B cell (primary cell): Measurements from ENCODE around the gene TGM6. TPM values are rescaled to one million over a fixed set of nuclear protein-coding genes. Genes with fewer than 3 reads are reported as not detected.

ENCODE experiments used
- ATAC-seq: fragments of 200-7000 bp; cut with Tn5 transposase; one replicate; pipeline ENCODE4 v1.10.0; 2021; ENCODE audit warnings: low read depth, mild to moderate bottlenecking, moderate number of reproducible peaks, moderate library complexity
- CTCF ChIA-PET: fragments of 350-600 bp; sonication (Branson Sonifier 250); formaldehyde crosslinking; loops from one replicate; lab custom pipeline; 2021; ENCODE audit warnings: antibody characterized with exemption, inconsistent platforms; lab: Charles Lee
- POLR2A ChIA-PET: fragments of 350-600 bp; sonication (Branson Sonifier 250); formaldehyde crosslinking; loops from one replicate; lab custom pipeline; 2021; ENCODE audit warnings: antibody characterized with exemption; lab: Charles Lee
- DNase-seq: peaks from one replicate; pipeline ENCODE4 v3.0.0; 2013
- H2AFZ ChIP-seq: 2 replicates; pipeline ENCODE4 v1.6.1; 2012; ENCODE audit warnings: mild to moderate bottlenecking, low read depth, low read length; ENCODE audit not compliant: insufficient read depth, poor library complexity, severe bottlenecking
- H3K27ac ChIP-seq, 2 donors: 1 replicate in 1 of 2; 2 replicates in 1 of 2; pipeline ENCODE4 v1.5.1; 2012 to 2013; ENCODE audit warnings: low read length in 2 of 2, mild to moderate bottlenecking in 2 of 2, moderate library complexity in 1 of 2
- H3K27me3 ChIP-seq, 4 experiments: fragments of 200-600 bp in 1 of 4; sonication (generic) in 1 of 4; replicated peaks in 1 of 4; 1 replicate in 2 of 4; 2 replicates in 2 of 4; pipeline versions ENCODE4 v1.6.1 to v1.7.0; 2013 to 2016; ENCODE audit warnings: low read length in 3 of 4, mild to moderate bottlenecking in 2 of 4, mixed read lengths in 1 of 4, moderate library complexity in 1 of 4; ENCODE audit not compliant: insufficient read depth in 4 of 4, control insufficient read depth in 3 of 4; ENCODE audit errors: control extremely low read depth in 1 of 4
- H3K36me3 ChIP-seq, 2 experiments: replicated peaks in 1 of 2; 1 replicate in 1 of 2; 2 replicates in 1 of 2; pipeline versions ENCODE4 v1.6.1 to v1.7.1; 2013; ENCODE audit warnings: low read length in 1 of 2; ENCODE audit not compliant: insufficient read depth in 2 of 2, control insufficient read depth in 1 of 2; ENCODE audit errors: control extremely low read depth in 1 of 2, extremely low read depth in 1 of 2
- H3K4me1 ChIP-seq, 2 donors: fragments of 200-600 bp in 1 of 2; sonication (generic) in 1 of 2; 1 replicate in 1 of 2; 2 replicates in 1 of 2; pipeline versions ENCODE4 v1.5.1 to v1.6.1; 2013 to 2017; ENCODE audit warnings: low read length in 2 of 2; ENCODE audit not compliant: control insufficient read depth in 2 of 2, insufficient read depth in 2 of 2
- H3K4me2 ChIP-seq: replicated peaks from 2 replicates; pipeline ENCODE3; 2012; ENCODE audit warnings: mild to moderate bottlenecking, low read depth, low read length; ENCODE audit not compliant: poor library complexity, severe bottlenecking
- H3K4me3 ChIP-seq, 5 experiments: fragments of 200-600 bp in 1 of 5; sonication (generic) in 1 of 5; 1 replicate in 3 of 5; 2 replicates in 2 of 5; pipeline versions ENCODE4 v1.5.1 to v1.7.0; 2011 to 2016; ENCODE audit warnings: low read length in 4 of 5, mild to moderate bottlenecking in 4 of 5, low read depth in 2 of 5, control low read depth in 1 of 5, moderate library complexity in 1 of 5; ENCODE audit not compliant: insufficient read depth in 1 of 5; ENCODE audit errors: control extremely low read depth in 1 of 5, extremely low read depth in 1 of 5
- H3K79me2 ChIP-seq: fragments of 200-600 bp; sonication (generic); one replicate; pipeline ENCODE4 v1.6.0; 2016; ENCODE audit warnings: low read length; ENCODE audit not compliant: control insufficient read depth, insufficient read depth
- H3K9ac ChIP-seq: fragments of 200-600 bp; sonication (generic); 2 replicates; pipeline ENCODE4 v1.6.1; 2017; ENCODE audit warnings: mild to moderate bottlenecking, low read length, moderate library complexity
- H3K9me3 ChIP-seq, 3 donors: one replicate each; pipeline versions ENCODE4 v1.6.1 to v1.7.1; 2013; ENCODE audit warnings: low read length in 2 of 3; ENCODE audit not compliant: control insufficient read depth in 2 of 3, insufficient read depth in 1 of 3; ENCODE audit errors: control extremely low read depth in 1 of 3
- H4K20me1 ChIP-seq: 2 replicates; pipeline ENCODE4 v1.6.0; 2012; ENCODE audit warnings: mild to moderate bottlenecking, low read length; ENCODE audit not compliant: insufficient read depth, control insufficient read depth, poor library complexity, severe bottlenecking
- H3K27ac Mint-ChIP-seq: one replicate; pipeline ENCODE4 v1.8.0; 2021; ENCODE audit warnings: mixed read lengths
- H3K27me3 Mint-ChIP-seq: one replicate; pipeline ENCODE4 v1.8.0; 2021; ENCODE audit warnings: mixed read lengths
- H3K4me1 Mint-ChIP-seq: one replicate; pipeline ENCODE4 v1.8.0; 2021; ENCODE audit warnings: mixed read lengths
- H3K4me3 Mint-ChIP-seq: one replicate; pipeline ENCODE4 v1.8.0; 2021; ENCODE audit warnings: mixed read lengths
- H3K9me3 Mint-ChIP-seq: one replicate; pipeline ENCODE4 v1.8.0; 2022; ENCODE audit warnings: mixed read lengths; ENCODE audit not compliant: insufficient read depth
- EZH2 ChIP-seq: IDR thresholded peaks from 2 replicates; pipeline ENCODE4 v1.6.1; 2012; ENCODE audit warnings: borderline replicate concordance, low read depth, mild to moderate bottlenecking, moderate library complexity, low read length; ENCODE audit not compliant: insufficient read depth, poor library complexity, severe bottlenecking
- WGBS: methylation state at CpG from one replicate; pipeline ENCODE4 v1.1.5; 2013; ENCODE audit warnings: missing lambda C conversion rate; ENCODE audit not compliant: insufficient coverage; 5-methylcytosine and 5-hydroxymethylcytosine counted together
- intact Hi-C: fragments of 100-400 bp; cut with micrococcal nuclease; formaldehyde crosslinking; loops from one replicate; pipeline ENCODE4 v1.10.0; 2022
- polyA plus RNA-seq: library from polyadenylated mRNA; depleted of rRNA; stranded (reverse); fragments of >200 nt; gene quantifications from 2 replicates; pipeline ENCODE4 v1.2.3, GENCODE V29; 2012
- total RNA-seq, 2 donors: library from RNA; stranded (reverse); fragments of 120-200 nt in 1 of 2; gene quantifications; 1 replicate in 1 of 2; 2 replicates in 1 of 2; pipeline versions ENCODE4 v1.2.3 to v1.2.4, GENCODE V29; 2013 to 2022
- TF ChIP-seq, protein P1 (sequence below): fragments of 200-600 bp; IDR thresholded peaks from one replicate; pipeline ENCODE4 v1.8.0; 2022; ENCODE audit warnings: antibody characterized with exemption, mild to moderate bottlenecking

TGM6 gene
- total and polyA plus RNA-seq, 2 donors (not counting 1 experiment from before 2014, with no cell fraction given), result not detected

DNA sequence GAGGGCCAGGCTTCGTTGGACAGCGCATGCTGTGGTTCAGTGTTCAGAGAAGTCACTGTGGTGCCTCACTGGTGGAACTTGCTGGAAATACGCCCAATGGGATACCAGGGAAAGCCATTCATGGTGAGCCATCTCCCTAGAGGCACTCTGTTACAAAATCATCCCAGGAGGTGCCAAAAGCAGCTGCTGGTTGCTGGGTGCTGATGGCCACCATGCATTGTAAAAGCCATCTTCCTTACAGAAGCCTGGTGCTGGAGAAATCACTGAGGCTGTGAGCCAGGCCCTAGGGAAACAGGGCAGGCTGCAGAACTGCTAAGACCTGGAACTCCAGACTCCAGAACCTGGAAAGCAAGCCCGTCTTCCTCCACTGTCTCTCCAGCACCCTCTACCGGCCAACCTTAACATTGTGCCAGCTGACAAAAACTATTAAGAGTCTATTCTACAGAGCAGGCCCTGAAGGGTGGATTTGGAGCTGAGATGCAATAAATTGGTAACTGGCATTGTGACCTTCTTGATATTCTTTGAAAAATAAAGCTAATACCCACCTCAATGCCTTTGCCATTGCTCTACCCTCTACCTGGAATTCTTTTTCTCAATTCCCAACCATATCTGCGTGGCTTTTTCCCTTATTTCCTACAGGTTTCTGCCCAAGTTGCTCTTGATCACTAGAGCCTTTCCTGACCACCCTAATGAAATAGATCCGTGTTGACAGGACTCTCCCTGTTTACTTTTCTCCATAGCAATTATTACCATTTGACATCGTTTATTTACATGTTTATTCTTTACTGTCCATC lies 71.4 kb downstream of the TGM6 start:
- H3K4me3 Mint-ChIP-seq, result no peak overlapping the region
- intact Hi-C loops, result no loop called here
- DNase-seq, result peak; percentile 63

More for the DNA sequence above, 71.4 kb downstream of the TGM6 start:
- no peaks in the 10 kb centered on the region for H3K4me1 Mint-ChIP-seq
- TF ChIP-seq, protein P1, sequence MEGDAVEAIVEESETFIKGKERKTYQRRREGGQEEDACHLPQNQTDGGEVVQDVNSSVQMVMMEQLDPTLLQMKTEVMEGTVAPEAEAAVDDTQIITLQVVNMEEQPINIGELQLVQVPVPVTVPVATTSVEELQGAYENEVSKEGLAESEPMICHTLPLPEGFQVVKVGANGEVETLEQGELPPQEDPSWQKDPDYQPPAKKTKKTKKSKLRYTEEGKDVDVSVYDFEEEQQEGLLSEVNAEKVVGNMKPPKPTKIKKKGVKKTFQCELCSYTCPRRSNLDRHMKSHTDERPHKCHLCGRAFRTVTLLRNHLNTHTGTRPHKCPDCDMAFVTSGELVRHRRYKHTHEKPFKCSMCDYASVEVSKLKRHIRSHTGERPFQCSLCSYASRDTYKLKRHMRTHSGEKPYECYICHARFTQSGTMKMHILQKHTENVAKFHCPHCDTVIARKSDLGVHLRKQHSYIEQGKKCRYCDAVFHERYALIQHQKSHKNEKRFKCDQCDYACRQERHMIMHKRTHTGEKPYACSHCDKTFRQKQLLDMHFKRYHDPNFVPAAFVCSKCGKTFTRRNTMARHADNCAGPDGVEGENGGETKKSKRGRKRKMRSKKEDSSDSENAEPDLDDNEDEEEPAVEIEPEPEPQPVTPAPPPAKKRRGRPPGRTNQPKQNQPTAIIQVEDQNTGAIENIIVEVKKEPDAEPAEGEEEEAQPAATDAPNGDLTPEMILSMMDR, result peak; percentile 83
- TF ChIP-seq EZH2, result no peak
- H3K27me3 ChIP-seq, result no peaks in the 10 kb centered on the region
- H3K27ac ChIP-seq, result no peak overlapping the region
- H3K9me3 ChIP-seq, result peaks cover 0 to 3% (median 0%) of the 10 kb centered on the region in 3 donors
- peak; percentile 53 for ATAC-seq
- no peak overlapping the region for H3K4me2 ChIP-seq
- H3K27ac Mint-ChIP-seq, result no peak overlapping the region
- no peaks in the 10 kb centered on the region for H3K27me3 Mint-ChIP-seq
- H3K9me3 Mint-ChIP-seq, result no peaks in the 10 kb centered on the region
- H3K9ac ChIP-seq, result no peak overlapping the region
- H2AFZ ChIP-seq, result no peak overlapping the region
- ChIA-PET POLR2A (interaction anchor here (0.8 to 1.0 kb wide), 2 partner anchors 207 to 244 kb away, joined by 3 read pairs; no protein-coding TSS in a partner anchor), CTCF (interaction anchor here (0.6 to 3.5 kb wide), 25 partner anchors 8 to 687 kb away, joined by 3 to 104 read pairs (median 4); partner anchors contain the start of genes NOP56 and SNRPB)
- WGBS, result 96% methylated on average over 2 of the region's 8 CpGs
- peaks cover 0 to 3% of the 10 kb centered on the region in 2 experiments for H3K36me3 ChIP-seq
- no peaks in the 10 kb centered on the region for H3K4me1 ChIP-seq
- H4K20me1 ChIP-seq, result no peaks in the 10 kb centered on the region
- no peak overlapping the region for H3K4me3 ChIP-seq
- H3K79me2 ChIP-seq, result no peaks in the 10 kb centered on the region
